ENCODE measurements around the gene UBE2D2. TPM values are rescaled to one million over a fixed set of nuclear protein-coding genes. Genes with fewer than 3 reads are reported as not detected.
"Not testable (repeated sequence)": the region's sequence is repeated elsewhere in the genome, so short reads cannot be mapped to it uniquely, and the experiment has no call there.

The UBE2D2 gene
- total RNA-seq, 6 donors from 2014 or later = 61.8 to 106 (median 86.7) TPM

DNA sequence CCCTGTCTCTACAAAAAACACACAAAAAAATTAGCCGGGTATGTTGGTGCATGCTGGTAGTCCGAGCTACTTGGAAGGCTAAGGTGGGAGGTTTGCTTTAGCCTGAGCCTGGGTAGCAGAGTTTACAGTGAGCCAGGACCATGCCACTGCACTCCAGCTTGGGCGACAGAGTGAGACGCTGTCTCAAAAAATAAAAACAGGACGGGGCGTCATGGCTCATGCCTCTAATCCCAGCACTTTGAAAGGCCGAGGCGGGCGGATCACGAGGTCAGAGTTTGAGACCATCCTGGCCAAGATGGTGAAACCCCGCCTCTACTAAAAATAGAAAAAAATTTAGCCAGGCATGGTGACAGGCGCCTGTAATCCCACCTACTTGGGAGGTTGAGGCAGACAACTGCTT, 40.3 kb downstream of the UBE2D2 start:
- 95 to 97% methylated on average over 12 of the region's 12 CpGs for WGBS, 2 donors
- Histone ChIP-seq H3K4me3 (no peak overlapping the region), H3K27me3 (no peaks in the 10 kb centered on the region), H3K36me3 (peaks cover 15 to 48% (median 31%) of the 10 kb centered on the region in 4 donors), H3K9me3 (no peaks in the 10 kb centered on the region), H3K4me1 (peaks cover 0 to 8% (median 0%) of the 10 kb centered on the region in 4 donors), H3K27ac (no peak overlapping the region)
- no peak for TF ChIP-seq POLR2AphosphoS5 (IDR thresholded peaks at IDR 0.05)
- TF ChIP-seq, protein P1, sequence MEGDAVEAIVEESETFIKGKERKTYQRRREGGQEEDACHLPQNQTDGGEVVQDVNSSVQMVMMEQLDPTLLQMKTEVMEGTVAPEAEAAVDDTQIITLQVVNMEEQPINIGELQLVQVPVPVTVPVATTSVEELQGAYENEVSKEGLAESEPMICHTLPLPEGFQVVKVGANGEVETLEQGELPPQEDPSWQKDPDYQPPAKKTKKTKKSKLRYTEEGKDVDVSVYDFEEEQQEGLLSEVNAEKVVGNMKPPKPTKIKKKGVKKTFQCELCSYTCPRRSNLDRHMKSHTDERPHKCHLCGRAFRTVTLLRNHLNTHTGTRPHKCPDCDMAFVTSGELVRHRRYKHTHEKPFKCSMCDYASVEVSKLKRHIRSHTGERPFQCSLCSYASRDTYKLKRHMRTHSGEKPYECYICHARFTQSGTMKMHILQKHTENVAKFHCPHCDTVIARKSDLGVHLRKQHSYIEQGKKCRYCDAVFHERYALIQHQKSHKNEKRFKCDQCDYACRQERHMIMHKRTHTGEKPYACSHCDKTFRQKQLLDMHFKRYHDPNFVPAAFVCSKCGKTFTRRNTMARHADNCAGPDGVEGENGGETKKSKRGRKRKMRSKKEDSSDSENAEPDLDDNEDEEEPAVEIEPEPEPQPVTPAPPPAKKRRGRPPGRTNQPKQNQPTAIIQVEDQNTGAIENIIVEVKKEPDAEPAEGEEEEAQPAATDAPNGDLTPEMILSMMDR (IDR thresholded peaks at IDR 0.05) = no peak
- TF ChIP-seq EP300 (IDR thresholded peaks at IDR 0.05) = no peak
- no peak for TF ChIP-seq POLR2A (IDR thresholded peaks at IDR 0.05)
- no peak for DNase-seq
- ATAC-seq (ENCODE audit: low FRiP score in 2 of 2) = no peak

DNA sequence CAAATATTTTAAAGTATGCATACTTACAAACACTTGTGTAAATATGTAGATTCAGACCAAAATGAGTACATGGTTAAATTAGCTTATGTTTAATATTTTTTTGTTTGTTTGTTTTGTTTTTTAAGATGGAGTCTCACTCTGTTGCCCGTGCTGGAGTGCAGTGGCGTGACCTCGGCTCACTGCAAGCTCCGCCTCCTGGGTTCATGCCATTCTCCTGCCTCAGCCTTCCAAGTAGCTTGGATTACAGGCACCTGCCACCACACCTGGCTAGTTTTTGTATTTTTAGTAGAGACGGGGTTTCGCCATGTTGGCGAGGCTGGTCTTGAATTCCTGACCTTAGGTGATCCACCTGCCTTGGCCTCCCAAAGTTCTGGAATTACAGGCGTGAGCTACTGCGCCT, 40.8 kb downstream of the UBE2D2 start:
- H3K4me3 ChIP-seq; H3K27me3 ChIP-seq; DNase-seq; H3K9me3 ChIP-seq; ATAC-seq (ENCODE audit: low FRiP score in 2 of 2); H3K4me1 ChIP-seq; H3K27ac ChIP-seq: not testable (repeated sequence)
- peaks cover 15 to 48% (median 31%) of the 10 kb centered on the region in 4 donors for H3K36me3 ChIP-seq
- 90 to 92% methylated on average over 9 of the region's 9 CpGs for WGBS, 2 donors

DNA sequence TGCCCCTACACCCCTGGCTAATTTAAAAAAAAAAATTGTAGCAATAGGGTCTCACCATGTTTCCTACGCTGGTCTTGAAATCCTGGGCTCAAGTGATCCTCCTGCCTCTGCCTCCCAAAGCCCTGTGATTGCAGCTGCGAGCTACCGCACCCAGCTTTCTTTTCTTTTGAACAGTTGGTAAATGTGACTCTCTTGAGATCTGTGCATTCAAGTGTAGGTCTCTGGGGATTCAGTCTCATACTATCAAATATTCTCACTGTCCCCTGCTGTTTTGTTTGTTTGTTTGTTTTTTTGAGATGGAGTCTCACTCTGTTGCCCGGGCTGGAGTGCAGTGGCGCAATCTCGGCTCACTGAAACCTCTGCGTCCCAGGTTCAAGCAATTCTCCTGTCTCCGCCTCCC, 44.7 kb downstream of the UBE2D2 start:
- Histone ChIP-seq H3K36me3 (peaks cover 15 to 41% (median 25%) of the 10 kb centered on the region in 4 donors), H3K4me3 (no peak overlapping the region), H3K4me1 (no peaks in the 10 kb centered on the region), H3K27ac (no peak overlapping the region), H3K9me3 (no peaks in the 10 kb centered on the region), H3K27me3 (no peaks in the 10 kb centered on the region)
- 94 to 97% methylated on average over 8 of the region's 8 CpGs for WGBS, 2 donors
- no peak for ATAC-seq (ENCODE audit: low FRiP score in 2 of 2)
- TF ChIP-seq POLR2AphosphoS5 (IDR thresholded peaks at IDR 0.05) (no peak), EP300 (IDR thresholded peaks at IDR 0.05) (no peak), POLR2A (IDR thresholded peaks at IDR 0.05) (no peak)
- TF ChIP-seq, protein P1 (IDR thresholded peaks at IDR 0.05) = no peak
- DNase-seq = no peak

DNA sequence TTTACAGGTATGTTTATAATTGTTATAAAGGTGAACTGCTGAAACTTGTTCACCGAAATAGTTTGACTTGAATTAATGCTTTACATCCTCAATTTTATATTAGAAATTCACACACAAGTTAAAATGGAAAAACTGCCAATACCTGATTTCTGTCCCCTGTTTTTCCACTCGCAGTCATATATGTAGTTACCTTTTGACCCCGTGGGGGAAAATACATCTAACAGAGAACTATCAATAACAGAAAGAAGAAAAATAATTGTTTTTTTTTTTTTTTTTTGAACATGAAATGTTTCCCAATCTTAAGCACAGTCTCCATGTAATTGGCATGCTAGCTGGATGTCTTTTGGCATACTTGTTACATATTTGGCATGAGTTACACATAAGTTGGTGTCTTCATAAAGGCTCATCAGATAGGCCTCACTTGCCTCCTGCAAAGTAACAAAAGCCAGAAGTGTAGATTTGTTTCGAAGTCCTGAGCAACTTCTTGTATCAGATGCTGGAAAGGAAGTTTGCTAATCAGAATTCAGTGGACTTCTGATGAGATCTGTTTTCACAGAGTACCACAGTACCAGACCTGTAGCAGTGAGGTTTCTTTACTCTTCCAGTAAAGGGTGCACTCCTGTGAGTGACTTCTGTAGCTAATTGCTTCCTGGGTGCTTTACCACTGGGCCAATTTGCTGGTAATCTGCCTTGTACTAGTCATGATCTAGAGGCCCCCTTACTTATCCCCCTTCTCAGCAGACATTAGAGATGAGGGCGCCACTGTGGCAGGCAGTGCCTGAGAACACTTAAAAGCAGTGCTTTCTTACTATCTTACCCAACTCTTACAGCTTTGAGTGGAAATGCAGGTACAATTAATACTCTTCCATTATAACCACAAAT, 50.8 kb downstream of the UBE2D2 start:
- TF ChIP-seq POLR2AphosphoS5 (IDR thresholded peaks at IDR 0.05) (no peak), EP300 (IDR thresholded peaks at IDR 0.05) (no peak), POLR2A (IDR thresholded peaks at IDR 0.05) (no peak)
- TF ChIP-seq, protein P1 (IDR thresholded peaks at IDR 0.05) = no peak
- Histone ChIP-seq H3K4me3 (no peak overlapping the region), H3K36me3 (peaks cover 0 to 27% (median 12%) of the 10 kb centered on the region in 4 donors), H3K27me3 (no peaks in the 10 kb centered on the region), H3K9me3 (no peaks in the 10 kb centered on the region), H3K27ac (no peak overlapping the region), H3K4me1 (peaks cover 5 to 15% (median 7%) of the 10 kb centered on the region in 4 donors)
- no peak for DNase-seq
- 77 to 83% methylated on average over 5 of the region's 5 CpGs for WGBS, 2 donors
- ATAC-seq (ENCODE audit: low FRiP score in 2 of 2) = no peak

DNA sequence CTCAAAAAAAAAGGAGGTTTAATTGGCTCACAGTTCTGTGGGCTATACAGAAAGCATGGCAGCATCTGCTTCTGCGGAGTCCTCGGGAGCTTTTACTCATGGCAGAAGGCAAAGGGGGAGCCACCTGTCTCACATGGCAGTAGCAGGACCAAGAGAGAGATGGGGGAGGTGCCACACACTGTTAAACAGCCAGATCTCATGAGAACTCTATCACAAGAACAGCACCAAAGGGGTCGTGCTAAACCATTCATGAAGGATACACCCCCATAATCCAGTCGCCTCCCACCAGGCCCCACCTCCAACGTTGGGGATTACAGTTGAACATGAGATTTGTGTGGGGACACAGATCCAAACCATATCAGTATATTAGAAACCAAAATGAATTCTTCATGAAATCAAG, 58.7 kb downstream of the UBE2D2 start:
- ATAC-seq (ENCODE audit: low FRiP score in 2 of 2) = no peak
- H3K36me3 ChIP-seq = peaks cover 3 to 82% (median 48%) of the 10 kb centered on the region in 4 donors
- no peaks in the 10 kb centered on the region for H3K9me3 ChIP-seq
- no peak for TF ChIP-seq POLR2A (IDR thresholded peaks at IDR 0.05)
- TF ChIP-seq, protein P1 (IDR thresholded peaks at IDR 0.05) = no peak
- 84 to 87% methylated on average over 5 of the region's 5 CpGs for WGBS, 2 donors
- H3K27me3 ChIP-seq = no peaks in the 10 kb centered on the region
- no peak for DNase-seq
- H3K27ac ChIP-seq = no peak overlapping the region
- H3K4me3 ChIP-seq = no peak overlapping the region
- no peaks in the 10 kb centered on the region for H3K4me1 ChIP-seq

DNA sequence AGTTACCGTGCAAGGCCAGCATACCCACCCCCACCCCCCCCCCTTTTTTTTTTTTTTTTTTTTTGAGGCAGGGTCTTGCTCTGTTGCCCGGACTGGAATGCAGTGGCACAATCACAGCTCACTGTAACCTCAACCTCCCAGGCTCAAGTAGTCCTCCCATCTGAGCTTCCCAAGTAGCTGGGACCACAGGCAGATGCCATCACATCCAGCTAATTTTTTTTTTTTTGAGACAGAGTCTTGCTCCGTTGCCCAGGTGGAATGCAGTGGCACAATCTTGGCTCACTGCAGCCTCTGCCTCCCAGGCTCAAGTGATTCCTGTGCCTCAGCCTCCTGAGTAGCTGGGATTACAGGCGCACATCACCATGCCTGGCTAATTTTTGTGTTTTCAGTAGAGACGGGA, 64.3 kb downstream of the UBE2D2 start:
- H3K4me1 ChIP-seq; H3K27ac ChIP-seq; H3K9me3 ChIP-seq; ATAC-seq (ENCODE audit: low FRiP score in 2 of 2); H3K27me3 ChIP-seq; H3K4me3 ChIP-seq; DNase-seq: not testable (repeated sequence)
- H3K36me3 ChIP-seq = peaks cover 9 to 94% (median 50%) of the 10 kb centered on the region in 4 donors
- WGBS, 2 donors = 90 to 93% methylated on average over 5 of the region's 5 CpGs

Data from upper lobe of left lung (tissue), 6 donors.